RPMI7951 (cell line): Measurements from ENCODE around the gene MOB3A. TPM values are rescaled to one million over a fixed set of nuclear protein-coding genes. Genes with fewer than 3 reads are reported as not detected.
"Not testable (repeated sequence)": the region's sequence is repeated elsewhere in the genome, so short reads cannot be mapped to it uniquely, and the experiment has no call there.

Experiments
- DNase-seq: peaks from one replicate; pipeline ENCODE4 v3.0.0-alpha.2; 2012; ENCODE audit warnings: low read depth
- total RNA-seq: library from RNA; depleted of rRNA; stranded (reverse); fragments of >200 nt; shearing (Covaris generic); gene quantifications from 2 replicates; pipeline ENCODE4 v1.2.3, GENCODE V29; 2014; rRNA removed

Gene MOB3A
- total RNA-seq, 1 experiment from 2014 or later = 24.2 TPM

DNA sequence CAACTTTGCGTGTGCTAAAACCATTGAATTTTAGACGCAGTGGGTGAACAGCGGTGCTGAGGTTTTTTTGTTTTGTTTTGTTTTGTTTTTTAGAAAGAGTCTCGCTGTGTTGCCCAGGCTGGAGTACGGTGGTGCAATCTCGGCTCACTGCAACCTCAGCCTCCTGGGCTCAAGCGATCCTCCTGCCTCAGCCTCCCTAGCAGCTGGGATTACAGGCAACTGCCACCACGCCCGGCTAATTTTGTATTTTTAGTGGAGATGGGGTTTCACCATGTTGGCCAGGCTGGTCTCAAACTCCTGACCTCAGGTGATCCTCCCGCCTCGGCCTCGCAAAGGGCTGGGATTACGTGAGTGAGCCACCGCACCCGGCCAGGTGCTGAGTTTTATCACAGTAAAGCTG lies 61.9 kb downstream of the MOB3A start:
- DNase-seq = not testable (repeated sequence)

DNA sequence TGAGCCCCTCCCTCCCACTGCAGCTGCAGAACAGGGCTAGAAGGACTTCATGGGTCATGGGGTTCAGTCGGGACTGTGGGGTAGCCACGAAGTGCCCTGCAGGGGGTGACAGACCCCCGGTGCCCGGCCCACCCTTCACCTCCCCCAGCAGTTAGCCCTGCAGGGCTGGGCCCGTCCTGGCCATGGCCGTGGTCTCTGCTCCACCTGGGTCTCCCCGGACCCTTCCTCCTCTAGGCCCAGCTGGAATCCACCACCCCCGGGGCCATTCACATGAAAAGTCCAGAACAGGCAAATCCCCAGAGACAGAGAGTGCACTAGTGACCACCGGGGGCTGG lies 62.3 kb downstream of the MOB3A start:
- no peak for DNase-seq

DNA sequence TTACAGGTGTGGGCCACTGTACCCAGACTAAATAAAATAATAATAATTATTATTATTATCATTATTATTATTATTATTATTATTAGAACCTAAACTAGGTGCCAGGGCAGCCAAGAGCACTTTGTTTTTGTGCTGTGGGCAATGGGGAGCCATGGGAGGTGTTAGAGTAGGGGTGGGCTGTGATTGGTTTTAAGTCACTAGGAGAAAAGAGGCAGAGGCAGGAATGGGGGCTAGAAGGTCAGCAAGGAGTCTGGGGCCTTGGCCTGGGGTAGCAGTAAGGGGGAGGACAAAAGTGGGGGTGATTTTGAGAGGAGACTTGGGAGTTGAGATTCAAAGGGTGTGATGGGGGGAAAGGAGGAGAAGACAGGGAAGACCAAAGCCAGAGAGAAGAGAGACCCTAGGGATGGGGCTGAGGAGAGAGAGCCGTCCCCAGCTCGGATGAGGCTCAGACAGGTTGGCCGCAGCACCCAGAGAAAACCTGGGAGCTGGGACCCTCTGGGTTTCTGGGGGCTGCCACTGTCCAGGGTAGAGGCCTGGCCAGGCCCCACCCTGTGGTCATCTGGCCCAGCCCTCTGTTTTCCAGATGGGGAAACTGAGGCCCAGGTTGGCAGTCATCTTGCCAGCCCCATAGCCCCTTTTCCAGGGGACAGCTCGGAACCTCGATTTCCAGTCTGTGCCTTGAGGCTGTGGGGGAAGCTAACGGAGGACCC lies 62.9 kb downstream of the MOB3A start:
- DNase-seq = no peak

- peak; percentile 95 for DNase-seq
Observed at GRCh38 chr19:2032296-2032941, 63.7 kb downstream of the MOB3A start.

- DNase-seq = peak; percentile 57
Observed at GRCh38 chr19:2027361-2027760, 68.8 kb downstream of the MOB3A start.

DNA sequence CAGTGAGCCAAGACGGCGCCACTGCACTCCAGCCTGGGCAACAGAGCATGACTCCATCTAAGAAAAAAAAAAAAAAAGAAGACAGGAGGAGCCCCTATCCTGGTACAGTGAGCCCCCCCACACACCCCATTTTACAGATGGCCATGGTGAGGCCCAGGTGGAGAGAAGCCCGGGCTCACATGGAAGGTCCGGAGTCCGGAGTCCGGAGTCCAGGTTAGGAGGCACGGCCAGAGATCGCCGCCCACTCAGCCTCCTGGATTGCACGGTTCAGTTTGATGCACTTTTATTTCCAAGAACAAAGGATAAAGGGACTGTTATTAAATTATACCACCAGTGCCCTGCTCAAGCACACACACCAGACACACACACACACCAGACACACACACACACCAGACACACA lies 69.4 kb downstream of the MOB3A start:
- no peak for DNase-seq

DNA sequence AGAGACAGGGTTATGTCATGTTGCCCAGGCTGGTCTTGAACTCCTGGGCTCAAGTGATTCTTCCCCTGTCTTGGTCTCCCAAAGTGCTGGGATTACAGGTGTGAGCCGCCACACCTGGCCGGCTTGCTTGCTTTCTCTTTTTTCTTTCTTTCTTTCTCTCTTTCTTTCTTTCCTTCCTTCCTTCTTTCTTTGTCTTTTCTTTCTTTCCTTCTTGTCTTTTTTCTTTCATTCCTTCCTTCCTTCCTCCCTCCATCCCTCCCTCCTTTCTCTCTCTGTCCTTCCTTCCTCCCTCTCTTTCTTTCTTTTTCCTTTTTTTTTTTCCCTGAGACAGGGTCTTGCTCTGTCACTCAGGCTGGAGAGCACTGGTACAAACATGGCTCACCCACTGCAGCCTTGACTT lies 73.8 kb downstream of the MOB3A start:
- no peak for DNase-seq

GRCh38 chr19:2021453-2022140 lies 74.5 kb downstream of the MOB3A start:
- no peak for DNase-seq

Other genes starting within 250 kb of the MOB3A start
- 3.3 and 3.5 TPM in 2 replicates for gene REXO1, start 247.8 kb downstream of the MOB3A start, total RNA-seq
- 2.9 and 4.2 TPM in 2 replicates for gene KLF16, start 232.7 kb downstream of the MOB3A start, total RNA-seq
- gene ABHD17A, start 210.8 kb downstream of the MOB3A start, total RNA-seq = 42.1 and 61.5 TPM in 2 replicates
- gene ADAT3, start 190.9 kb downstream of the MOB3A start, total RNA-seq = 1.3 and 2.4 TPM in 2 replicates
- gene SCAMP4, start 190.9 kb downstream of the MOB3A start, total RNA-seq = 55.2 and 67.9 TPM in 2 replicates
- 38.6 and 45.4 TPM in 2 replicates for gene CSNK1G2, start 155.2 kb downstream of the MOB3A start, total RNA-seq
- gene BTBD2, start 80.6 kb downstream of the MOB3A start, total RNA-seq = 37.0 and 42.1 TPM in 2 replicates
- 52.0 and 54.4 TPM in 2 replicates for gene MKNK2, start 45.1 kb downstream of the MOB3A start, total RNA-seq
- gene IZUMO4, start 589 bp upstream of the MOB3A start, total RNA-seq = 1.4 and 2.2 TPM in 2 replicates
- gene AP3D1, start 55.2 kb upstream of the MOB3A start, total RNA-seq = 49.6 and 50.0 TPM in 2 replicates
- gene DOT1L, start 67.6 kb upstream of the MOB3A start, total RNA-seq = 3.6 and 5.6 TPM in 2 replicates
- 60.0 and 71.2 TPM in 2 replicates for gene PLEKHJ1, start 140.0 kb upstream of the MOB3A start, total RNA-seq
- gene SF3A2, start 140.5 kb upstream of the MOB3A start, total RNA-seq = 18.9 and 24.7 TPM in 2 replicates
- gene AMH, start 153.0 kb upstream of the MOB3A start, total RNA-seq = 0.48 TPM in 1 of 2 replicates, not detected in the other
- gene JSRP1, start 160.1 kb upstream of the MOB3A start, total RNA-seq = not detected in 2 replicates
- gene PEAK3, start 185.8 kb upstream of the MOB3A start, total RNA-seq = 0.20 and 0.24 TPM in 2 replicates
- gene LINGO3, start 211.8 kb upstream of the MOB3A start, total RNA-seq = 0.10 TPM in 1 of 2 replicates, not detected in the other
- 343 and 390 TPM in 2 replicates for gene LSM7, start 232.3 kb upstream of the MOB3A start, total RNA-seq
- 12.1 and 15.1 TPM in 2 replicates for gene SPPL2B, start 232.4 kb upstream of the MOB3A start, total RNA-seq